T-helper 9 cell (primary cell): ENCODE measurements around the gene SBF1.
"Not testable (repeated sequence)": the region's sequence is repeated elsewhere in the genome, so short reads cannot be mapped to it uniquely, and the experiment has no call there.

ENCODE experiments used
- DNase-seq: peaks from one replicate; pipeline ENCODE4 v3.0.0-alpha.2; 2020

The SBF1 gene

DNA sequence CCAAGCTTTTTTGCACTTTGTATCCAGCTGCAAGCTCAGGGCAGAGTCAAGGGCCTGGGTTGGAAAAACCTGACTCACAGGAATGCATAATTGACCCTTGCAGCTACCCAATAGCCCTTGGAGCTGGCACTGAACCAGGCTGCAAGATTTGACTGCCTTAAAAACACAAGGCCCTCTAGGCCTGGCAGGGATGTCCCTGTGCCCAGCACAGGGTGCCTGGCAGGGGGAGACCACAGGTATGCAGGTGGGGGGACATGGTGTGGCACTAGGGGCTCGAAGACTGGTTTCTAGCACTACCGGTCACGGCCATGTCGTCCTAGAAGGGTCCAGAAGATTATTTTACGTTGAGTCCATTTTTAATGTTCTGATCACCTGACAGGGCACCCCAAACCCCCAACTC, 30.2 kb downstream of the SBF1 start:
- DNase-seq = no peak

- no peak for DNase-seq
These were observed 30.8 kb downstream of the SBF1 start for GRCh38 chr22:50443801-50444625.

GRCh38 chr22:50443197-50443596, 31.6 kb downstream of the SBF1 start:
- no peak for DNase-seq

DNA sequence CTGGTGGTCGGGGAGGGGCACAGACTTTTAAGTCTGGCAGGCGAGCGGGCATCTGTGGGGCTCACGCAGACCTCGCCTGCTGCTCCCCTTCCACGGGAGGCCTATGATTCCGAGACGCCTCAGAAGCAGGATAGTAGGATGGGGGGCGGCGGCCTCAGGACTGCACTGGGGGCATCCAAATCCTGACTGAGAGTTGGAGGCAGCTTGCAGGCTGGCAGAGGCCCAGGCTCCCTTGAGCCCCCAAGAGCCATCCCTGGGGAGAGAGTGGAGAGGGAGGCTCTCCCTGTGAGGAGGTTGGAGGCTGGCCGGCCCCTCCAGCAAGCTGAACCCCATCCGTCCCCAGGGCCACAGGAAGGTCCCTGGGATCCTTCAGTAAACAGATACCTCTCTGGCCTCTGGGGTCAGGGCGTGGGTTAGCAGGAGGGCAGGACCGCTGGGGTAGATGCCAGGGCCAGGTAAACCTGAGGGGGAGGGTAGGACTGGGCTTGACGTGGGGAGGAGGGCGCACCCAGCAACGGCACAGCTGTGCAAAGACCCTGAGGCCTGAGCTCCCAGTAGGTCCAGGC, 33.3 kb downstream of the SBF1 start:
- no peak for DNase-seq

GRCh38 chr22:50440544-50441249, 34.1 kb downstream of the SBF1 start:
- no peak for DNase-seq

GRCh38 chr22:50439871-50440331, 34.9 kb downstream of the SBF1 start:
- DNase-seq = no peak

GRCh38 chr22:50439314-50439870, 35.4 kb downstream of the SBF1 start:
- no peak for DNase-seq

DNA sequence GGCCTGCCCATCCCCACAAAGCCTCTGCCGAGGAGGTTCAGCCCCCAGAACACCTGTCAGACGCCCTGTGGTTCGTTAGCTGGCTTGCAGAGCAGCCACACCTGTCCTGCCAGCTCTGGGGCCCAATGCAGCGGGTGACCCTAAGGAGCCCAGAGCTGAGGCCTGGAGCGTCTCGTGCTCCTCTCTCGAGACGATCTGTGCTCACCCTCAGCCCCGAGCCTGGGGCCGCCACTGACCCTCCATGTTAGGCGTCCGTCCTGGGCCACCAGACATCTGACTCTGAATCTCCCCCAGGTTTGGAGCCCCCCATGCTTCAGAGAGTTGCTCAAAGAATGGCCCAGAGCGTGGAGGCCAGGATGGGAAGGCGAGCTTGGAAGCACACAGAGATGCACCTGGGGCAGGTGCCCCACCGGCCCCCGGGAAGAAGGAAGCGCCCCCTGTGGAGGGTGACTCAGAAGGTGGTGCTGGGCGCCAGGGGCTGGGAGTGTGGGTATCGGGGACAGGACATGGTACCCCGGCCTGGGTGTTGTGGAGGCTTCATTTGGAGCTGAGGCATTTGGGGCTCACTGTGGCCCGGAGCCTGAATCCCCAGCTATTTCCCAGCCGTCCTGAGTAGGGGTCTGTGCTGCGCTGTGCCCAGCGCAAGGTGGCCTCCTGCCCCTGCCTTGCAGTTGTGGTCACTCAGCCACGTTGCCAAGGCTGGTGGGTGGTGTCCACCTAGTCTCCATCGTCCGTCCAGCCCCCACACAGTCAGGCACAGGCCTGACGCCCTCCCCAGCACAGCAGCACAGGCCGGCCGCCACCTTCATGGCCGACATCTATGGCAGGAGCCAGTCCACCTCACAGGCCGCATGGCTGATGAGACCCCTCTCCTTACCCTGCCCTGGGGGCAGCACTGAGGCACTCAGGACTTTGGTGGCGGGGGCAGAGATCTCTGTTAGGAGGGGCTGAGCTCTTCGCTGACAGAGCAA, 36.2 kb downstream of the SBF1 start:
- DNase-seq = no peak

GRCh38 chr22:50437511-50438304, 37.1 kb downstream of the SBF1 start:
- DNase-seq = no peak

DNA sequence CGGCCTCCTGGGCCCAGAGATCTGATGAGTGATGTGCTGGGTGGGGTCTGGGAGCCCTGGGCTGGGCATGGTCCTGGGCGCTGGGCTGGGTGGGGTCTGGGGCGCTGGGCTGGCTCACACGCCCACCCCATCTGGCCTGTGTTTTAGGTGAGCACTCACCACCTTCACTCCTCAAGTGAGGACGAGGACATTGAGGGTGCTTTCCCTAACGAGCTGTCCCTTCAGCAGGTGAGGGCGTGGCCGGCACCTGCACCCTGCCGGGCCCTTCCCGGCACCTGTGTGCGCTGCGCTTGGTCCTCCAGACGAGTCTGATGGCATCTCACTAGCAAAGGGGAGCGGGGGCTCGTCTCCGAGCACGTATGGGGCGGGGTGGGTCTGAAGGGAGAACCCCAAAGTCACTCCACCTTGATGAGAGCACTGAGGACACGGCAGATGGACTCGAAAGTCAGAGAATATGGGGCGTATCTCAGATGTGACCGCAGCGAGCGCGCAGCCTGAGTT, 37.9 kb downstream of the SBF1 start:
- DNase-seq = no peak

DNA sequence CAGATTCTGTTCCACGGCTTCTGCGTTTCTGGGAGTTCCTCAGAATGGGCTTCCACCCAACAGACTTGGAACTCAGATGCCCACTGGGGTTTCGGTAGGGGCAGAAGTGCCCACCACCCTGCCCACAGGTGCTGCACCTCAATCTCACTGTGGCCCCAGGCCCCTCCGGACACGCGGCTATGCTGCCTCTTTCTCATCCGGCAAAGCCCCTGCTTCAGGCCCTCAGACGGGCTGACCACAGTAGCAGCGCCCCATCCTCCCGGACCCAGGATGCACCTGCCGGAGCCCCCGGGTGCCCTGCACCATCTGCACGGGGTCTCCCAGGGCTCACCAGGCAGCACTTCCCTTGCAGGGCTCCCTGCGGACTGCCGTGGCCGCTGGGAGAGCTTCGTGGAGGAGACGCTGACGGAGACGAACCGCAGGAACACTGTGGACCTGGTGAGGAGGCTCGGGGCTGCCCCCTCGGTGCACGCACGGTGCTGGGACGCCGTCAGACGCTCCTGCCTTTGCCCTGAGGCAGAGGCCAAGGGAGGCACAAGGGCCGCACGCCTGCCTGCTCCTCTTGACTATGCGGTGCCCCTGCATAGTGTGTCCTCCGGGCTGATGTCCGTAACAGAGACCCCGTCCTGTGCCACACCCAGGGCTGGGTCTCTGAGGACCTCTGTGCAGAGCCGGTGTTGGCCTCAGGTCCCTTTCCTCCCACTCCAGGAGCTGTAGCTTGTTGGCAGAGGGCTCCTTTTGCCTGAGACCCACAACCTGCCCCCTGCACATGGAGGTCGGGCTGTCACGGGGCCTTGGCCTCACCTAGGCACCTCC, 38.6 kb downstream of the SBF1 start:
- no peak for DNase-seq

DNA sequence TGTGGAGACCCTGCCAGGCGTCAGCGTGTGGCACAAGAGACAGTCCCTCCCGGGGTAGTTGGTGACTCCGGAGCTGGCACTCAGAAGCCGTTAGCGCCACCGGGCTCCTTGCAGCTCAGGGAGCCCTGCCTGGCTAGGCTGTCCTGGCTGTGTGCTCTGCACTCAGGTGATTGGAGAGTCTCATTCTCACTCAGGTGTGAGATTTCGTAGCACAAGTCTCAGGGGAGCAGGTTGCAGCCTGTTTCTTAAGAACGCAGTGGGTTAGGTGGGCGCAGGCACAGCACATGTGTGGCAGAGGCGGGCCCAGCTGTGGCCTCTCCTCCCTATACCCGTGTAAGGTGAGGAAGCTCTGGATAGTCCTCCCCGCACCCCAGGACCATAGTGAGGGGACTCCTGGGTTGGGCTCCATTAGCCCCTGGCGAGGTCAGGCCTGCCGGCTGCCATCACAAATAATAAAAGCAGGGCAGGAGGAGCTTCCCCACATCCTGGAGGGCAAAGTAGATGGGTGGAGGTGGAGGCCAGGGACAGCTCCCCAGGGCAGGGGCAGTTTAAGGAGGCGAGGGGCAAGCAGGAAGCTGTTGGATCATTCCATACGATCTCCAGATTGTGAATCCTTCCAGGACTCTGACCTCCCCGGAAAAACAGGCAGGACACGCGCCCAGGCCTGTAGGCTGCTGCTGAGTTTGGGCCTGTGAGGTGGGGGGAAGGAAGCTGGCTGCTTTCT, 39.4 kb downstream of the SBF1 start:
- no peak for DNase-seq

GRCh38 chr22:50434849-50435248, 40.0 kb downstream of the SBF1 start:
- DNase-seq = no peak

DNA sequence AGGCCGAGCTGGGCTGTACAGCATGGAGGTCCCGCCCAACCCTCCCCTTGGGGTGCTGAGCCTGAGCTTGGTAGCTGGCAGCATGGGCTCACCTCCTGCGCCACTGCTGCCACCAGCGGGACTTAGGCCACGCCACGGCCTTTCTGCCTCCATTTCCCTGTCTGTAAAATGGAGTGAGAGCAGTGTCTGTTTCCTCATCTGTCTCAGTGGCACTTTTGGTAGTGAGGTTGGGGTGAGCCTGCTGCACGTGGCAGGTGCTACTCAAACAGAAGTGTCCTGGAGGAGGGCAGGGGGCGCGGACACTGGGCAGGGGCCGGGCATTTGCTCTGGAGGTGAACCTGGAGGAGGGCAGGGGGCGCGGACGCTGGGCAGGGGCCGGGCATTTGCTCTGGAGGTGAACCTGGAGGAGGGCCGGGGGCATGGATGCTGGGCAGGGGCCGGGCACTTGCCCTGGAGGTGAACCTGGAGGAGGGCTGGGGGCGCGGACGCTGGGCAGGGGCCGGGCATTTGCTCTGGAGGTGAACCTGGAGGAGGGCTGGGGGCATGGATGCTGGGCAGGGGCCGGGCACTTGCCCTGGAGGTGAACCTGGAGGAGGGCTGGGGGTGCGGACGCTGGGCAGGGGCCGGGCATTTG, 41.8 kb downstream of the SBF1 start:
- not testable (repeated sequence) for DNase-seq

- DNase-seq = no peak
These were observed 42.5 kb downstream of the SBF1 start for GRCh38 chr22:50432131-50432876.

GRCh38 chr22:50425179-50425916, 49.5 kb downstream of the SBF1 start:
- no peak for DNase-seq

DNA sequence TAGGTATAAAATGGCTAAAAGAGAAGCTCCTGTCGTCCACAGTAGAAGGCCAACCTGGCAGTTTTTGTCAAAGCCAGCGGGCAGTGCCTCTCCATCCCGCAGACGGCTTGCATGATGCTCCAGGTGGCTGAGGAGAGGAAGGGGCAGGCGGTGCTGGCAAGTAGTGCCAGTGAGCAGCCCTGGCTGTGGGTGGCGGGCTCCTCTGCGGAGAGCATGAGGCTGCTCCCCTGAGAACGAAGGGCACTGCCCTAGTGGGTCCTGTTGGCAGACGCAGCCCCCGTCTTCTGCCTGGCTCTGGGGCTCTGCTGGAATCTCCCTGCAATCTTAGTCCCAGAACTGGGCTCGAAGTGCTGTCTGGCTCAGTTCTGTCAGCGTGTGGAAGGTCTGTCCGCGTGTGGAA, 50.9 kb downstream of the SBF1 start:
- DNase-seq = no peak
